Fibroblast of upper back skin (primary cell): ENCODE results near the gene PHF14.
"Not testable (repeated sequence)": the region's sequence is repeated elsewhere in the genome, so short reads cannot be mapped to it uniquely, and the experiment has no call there.

Experiments
- DNase-seq: peaks from one replicate; pipeline ENCODE4 v3.0.0-alpha.2; 2013

Gene PHF14

DNA sequence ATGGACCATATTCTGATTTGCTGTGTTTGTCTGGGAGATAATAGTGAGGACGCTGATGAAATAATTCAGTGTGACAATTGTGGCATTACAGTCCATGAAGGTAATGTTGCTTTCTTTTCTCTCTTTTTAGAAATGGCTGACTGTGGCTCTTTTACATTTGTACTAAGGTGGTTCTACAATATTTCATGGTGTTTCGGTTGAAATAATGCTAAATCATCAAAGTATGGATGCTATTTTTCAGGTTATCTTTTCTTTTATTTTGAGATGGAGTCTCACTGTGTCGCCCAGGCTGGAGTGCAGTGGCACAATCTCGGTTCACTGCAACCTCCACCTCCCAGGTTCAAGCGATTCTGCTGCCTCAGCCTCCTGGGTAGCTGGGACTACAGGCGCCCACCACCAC is 17.1 kb downstream of the PHF14 start:
- not testable (repeated sequence) for DNase-seq

DNA sequence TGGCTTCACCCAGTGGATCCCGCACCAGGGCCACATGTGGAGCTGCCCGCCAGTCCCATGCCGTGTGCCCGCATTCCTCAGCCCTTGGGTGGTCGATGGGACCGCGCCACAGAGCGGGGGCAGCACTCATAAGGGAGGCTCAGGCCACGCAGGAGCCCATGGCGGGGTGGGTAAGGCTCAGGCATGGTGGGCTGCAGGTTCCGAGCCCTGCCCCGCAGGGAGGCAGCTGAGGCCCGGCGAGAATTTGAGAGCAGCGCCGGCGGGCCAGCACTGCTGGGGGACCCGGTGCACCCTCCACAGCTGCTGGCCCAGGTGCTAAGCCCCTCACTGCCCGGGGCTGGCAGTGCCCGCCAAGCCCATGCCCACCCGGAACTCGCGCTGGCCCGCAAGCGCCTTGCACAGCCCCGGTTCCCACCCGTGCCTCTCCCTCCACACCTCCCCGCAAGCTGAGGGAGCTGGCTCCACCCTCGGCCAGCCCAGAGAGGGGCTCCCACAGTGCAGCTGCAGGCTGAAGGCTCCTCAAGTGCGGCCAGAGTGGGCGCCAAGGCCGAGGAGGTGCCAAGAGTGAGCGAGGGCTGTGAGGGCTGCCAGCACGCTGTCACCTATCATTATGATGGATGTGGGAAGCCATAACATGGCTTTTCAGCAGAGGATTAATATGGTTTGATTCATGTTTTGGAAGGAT is 22.0 kb downstream of the PHF14 start:
- DNase-seq = not testable (repeated sequence)

DNA sequence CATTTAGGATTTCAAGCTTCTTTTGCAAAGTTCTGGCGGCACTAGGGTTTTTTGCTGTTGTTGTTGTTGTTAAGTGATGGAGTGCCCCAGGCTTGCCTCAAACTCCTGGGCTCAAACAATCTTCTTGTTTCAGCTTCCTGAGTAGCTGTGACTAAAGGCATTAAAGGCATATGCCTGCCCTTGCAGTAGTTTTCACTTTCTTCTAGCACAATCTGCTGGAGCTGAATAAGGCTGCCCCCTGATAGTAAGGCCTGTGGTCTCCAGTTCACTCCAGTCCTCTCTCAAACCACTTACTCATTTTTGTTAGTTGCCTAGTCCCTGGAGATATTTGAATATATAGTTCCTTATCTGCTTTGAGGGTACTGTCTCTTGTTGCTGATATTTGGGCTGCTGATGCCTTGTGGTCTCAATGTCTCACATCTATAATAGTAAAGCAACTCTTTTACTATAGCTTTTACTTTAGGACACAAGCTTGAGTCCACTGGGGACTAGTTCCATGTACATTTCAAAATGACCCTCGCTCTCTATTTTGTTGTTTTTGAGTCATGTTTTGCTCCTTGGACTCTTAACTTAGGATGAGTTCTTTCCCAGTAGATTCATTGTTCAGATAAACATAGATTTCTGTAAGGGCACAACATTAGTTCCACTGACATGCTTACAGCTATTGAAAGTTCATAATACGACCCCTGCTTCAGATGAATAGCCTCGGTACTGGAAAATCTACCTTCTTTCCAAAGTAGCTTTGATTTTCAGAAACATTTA is 25.5 kb downstream of the PHF14 start:
- no peak for DNase-seq

DNA sequence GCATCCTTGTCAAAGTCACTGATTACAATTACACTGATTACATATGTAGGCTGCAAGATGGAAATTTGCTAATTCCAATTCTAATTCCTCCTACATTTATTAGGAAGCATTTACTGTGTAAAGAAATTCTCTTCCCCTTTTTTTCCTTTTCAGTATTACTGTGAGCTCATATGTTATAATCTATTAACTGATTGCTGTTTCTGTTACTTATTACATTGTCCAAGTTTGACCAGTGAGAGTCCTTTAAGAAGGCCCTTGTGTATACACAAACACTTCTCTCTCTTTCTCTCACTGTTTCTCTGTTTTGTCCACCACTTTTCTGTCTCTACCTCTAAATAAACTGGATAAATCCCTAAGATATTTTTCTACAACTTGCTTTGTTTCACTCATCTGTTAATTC is 31.5 kb downstream of the PHF14 start:
- DNase-seq = no peak

DNA sequence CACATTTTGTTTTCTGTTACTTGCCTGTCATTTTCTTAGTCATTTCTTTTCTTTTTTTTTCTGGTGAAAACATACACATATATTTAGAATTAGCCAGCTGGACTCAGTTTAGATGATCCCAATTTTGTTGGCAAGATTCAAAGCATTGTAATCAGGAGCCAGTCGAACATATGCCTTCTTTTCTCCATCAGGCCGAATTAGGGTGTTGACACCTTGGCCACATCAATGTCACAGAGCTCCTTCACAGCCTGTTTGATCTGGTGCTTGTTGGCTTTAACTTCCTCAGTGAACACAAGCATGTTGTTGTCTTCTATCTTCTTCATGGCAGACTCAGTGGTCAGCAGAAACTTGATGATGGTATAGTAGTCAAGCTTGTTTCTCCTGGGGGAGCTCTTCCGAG is 32.6 kb downstream of the PHF14 start:
- DNase-seq = no peak

DNA sequence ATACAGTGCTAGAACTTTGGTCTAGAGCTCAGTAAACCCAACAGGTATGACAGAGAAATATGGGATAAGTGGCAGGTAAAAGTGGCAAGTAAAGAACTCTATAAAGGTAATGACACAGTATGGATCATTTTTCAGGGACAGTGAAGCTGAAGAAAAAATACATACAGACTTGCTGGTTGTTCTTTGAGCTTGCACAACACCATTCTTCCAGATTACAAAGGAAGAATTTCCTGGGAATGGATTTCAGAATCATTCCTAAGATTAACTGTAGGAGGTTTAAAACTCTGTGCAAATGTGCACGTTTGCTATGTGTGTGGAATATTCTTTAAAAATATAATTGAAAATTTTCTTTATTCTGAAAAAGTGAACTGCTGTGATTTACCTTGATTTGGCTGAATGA is 36.0 kb downstream of the PHF14 start:
- no peak for DNase-seq

DNA sequence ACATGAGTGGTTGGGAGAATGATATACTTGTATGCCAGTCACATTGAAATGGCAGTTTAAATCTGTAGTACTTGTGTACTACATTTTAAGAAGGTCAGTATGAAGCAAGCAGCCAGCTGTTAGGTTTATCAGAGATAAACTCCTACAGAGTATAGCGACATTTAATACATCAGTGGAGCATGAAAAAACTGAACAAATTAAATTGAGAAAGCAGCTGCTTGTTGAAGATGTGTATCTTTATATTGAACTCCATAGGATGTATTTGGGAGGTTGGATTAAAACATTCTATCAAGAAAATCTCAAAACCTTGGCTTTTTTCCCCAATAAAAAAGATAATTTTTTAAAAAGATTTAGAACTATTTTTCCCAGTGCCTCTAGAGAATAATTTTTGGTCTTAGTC is 47.8 kb downstream of the PHF14 start:
- no peak for DNase-seq

DNA sequence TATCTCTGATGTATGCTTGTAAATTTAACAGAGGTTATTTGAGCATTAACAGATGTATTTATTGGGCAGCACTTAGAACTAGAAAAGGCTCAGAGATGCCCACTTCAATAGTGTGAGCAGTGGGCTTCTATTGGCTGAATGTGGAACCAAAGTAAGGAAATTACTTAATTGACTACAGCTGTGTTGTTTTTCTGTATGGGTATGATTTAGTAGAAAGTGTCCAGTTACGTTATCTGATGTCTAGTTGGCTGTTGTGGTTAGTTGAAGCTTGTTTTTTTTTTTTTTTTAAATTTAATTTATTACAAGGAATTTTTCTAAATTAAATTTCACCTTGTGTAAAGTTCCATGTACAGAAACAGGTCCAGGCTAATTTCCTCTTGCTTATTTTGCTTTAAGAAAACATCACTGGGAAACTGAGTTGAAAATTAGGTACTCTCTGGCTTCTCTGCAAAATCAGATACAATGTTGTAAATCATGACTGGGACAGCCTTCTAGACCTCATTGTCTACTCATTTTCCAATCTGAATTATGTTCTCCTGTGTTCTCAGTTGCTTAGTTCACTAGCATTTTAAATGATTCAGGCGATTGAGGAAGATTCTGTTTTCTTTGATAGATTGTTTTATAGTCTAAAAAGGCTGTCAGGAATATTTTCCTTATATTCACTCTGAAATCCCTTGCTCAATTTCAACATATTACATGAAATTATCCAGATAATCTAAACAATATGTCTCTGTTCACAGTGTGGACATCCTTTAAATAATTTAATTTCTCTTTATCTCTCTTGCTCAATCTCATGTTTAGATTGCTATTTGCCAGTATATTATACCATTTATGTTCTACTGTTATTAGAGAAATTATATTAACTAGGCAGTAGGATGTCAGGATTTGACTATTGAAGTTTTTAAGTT is 53.0 kb downstream of the PHF14 start:
- peak; percentile 14 for DNase-seq

DNA sequence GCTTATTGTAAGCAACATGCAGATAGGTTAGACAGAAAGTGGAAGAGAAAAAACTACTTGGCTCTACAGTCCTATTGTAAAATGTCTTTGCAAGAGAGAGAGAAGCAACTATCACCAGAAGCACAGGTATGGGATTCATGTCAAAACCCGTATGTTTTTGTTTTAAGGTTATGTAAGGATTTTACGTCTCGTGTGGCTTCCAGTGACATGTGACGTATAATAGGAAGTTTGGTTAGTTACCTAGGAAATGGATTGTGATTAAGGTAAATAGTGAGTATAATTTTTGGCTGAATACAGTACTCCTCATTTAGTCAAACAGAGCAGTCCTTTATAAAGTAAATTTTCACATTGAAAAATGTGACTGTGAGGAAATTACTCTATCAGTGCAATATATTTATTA is 62.0 kb downstream of the PHF14 start:
- no peak for DNase-seq

DNA sequence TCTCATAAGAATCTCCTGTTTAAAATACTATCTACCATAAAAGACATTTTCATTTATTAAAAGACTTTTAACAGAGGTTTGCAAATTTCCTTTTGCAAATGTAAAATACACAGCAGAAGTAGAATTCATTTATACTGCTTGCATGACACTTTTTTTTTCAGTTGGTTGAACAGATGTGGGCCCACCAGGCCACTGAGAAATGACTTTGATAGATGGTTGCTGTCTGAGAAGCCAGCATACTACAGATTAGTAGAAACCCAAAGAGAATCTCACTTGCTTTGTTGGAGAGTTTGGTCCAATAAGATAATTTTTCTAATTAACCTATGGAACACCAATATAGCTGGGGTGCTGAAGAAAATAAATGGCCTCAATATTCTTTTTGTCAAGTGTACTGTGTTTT is 66.3 kb downstream of the PHF14 start:
- no peak for DNase-seq

DNA sequence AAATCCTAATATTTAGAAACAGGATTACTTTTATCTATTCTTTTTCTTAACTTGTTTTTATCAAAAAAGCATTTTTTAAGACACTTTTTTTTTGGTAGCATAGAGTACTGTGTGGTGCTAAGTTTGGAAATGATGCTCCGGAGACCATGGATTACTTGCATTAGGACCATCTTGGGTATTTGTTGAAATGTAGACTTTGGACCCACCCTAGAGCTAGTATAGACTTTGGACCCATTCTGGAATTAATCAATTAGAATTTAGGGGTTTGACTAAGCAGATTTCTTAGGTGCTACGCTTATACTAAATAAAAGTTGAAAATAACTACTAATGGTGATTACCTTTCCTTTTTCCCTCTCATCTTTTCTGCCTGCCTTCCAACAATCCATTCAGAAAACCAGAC is 80.4 kb downstream of the PHF14 start:
- no peak for DNase-seq

DNA sequence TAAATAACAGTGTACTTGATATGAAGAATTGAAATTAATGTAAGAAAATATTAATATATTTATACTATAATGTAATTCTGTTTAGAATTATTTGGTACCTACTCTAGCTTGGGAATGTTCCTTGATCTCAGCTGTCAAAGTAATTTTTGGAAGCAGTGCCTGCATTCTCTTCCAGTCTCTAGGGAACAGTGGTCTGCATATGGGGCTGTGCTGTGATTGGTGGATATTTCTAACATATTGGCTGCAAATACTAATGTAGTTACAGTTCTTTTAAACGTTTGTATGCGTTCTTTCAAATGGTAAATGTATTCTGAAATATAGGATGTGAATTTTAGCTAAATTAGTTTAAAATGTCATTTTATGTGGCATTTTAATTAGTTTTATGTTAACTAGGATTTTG is 87.2 kb downstream of the PHF14 start:
- peak; percentile 61 for DNase-seq

DNA sequence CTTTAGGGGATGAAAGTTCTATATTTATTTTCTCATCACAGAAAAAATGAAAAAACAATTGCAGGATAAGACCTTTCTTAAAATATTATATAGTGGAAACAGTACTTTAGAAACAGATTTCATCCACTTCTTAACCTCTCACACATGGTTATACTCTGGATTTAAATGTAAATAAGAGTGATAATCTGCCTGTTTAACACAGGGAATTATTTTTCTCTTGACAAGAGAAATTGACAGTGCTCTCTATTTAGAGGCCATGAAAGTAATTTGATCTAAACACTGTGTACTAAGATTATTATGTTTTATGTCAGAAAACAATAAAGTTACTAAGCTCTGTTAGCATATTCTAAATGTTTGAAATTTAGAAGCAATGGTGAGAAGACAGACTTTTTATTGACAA is 88.4 kb downstream of the PHF14 start:
- DNase-seq = no peak

DNA sequence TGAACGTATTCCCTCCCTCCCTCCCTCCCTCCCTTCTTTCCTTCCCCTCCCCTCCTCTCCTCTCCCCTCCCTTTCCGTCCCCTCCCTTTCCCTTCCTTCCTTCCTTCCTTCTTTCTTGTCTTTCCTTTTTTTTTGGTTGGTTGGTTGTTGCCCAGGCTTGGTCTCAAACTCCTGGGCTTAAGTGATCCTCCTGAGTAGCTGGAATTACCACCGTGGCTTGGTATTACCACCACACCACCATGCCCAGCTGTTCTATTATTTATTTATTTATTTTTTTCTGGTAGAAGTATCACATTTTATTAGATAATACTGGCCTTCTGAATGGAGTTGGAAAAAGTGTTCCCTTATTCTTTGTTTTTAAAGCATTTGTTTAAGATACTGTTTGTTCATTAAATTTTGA is 95.9 kb downstream of the PHF14 start:
- no peak for DNase-seq

DNA sequence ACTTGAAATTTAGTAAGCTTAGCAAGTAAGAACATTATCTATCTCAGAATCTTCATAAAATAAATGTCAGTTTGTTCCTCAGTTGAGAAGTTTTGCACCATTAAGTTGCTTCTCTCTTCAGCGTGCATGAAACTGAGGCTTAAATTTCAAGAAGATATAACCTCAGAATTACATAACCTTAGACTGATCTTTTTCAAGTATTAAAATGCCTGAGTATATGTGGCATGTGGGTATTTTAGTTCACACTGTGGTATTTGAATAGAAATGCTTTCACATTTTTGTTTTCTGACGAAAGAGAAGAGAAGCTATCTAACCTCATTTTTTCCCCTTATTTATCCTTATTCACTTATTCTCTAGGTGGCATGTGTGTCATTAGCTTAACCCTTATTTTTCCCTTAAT is 104.1 kb downstream of the PHF14 start:
- DNase-seq = peak; percentile 2

DNA sequence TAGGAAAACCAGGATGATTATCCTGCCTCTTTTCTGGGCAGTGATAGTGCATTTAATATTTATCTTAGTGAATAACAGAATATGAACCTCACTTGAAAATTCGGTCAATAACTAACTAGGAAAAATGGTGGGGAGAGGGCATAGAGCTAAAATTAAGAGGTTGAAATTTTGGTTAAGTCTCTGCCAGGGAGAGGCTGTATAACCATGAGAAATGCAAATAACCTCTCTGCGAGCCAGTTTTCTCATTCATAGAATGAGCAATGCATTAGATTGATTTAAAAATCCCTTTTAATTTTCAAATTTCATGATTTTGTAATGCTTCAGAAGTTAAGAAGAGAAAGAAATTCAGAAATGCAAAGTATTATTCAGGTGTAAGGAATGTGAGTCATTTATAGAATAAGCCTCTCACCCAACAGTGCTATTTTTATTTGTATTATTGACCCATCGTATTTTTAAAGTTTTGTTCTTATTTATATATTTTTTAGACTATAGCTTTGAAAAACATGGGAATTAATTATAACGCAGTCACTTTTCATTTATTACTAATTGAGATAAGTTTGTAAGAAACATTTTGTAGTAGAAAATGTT is 104.7 kb downstream of the PHF14 start:
- DNase-seq = no peak

DNA sequence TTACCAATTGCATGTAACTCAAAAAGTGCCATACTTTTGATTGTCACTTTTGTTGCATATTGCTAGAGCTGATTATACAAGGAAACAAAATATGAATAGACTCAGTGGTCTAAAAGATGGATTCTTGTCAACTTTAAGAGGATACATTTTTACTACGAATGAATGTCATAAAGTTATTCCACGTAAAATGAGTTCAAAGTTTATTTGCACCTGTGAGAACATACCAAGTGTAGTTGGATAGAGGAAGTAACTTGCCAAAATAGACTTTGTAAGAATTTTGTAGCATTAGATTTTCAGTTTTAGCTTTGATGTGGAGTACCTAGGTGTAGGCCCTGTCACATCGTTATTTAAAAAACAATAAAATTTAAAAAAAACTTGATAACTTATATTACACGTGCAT is 106.2 kb downstream of the PHF14 start:
- DNase-seq = no peak

DNA sequence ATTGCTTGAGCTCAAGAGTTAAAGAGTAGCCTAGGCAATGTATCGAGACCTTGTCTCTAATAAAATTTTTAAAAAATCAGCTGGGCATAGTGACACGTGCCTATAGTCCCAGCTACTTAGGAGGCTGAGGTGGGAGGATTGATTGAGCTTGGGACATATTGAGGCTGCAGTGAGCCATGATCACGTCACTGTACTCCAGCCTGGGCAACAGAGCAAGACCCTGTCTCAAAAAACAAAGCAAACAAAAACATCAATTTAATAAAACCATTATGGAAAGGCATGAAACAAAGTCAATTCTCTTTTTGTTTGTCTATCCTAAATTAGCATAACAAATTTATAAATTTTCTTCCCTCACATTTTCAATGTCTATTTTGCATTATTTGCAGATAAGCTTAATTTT is 108.4 kb downstream of the PHF14 start:
- no peak for DNase-seq

DNA sequence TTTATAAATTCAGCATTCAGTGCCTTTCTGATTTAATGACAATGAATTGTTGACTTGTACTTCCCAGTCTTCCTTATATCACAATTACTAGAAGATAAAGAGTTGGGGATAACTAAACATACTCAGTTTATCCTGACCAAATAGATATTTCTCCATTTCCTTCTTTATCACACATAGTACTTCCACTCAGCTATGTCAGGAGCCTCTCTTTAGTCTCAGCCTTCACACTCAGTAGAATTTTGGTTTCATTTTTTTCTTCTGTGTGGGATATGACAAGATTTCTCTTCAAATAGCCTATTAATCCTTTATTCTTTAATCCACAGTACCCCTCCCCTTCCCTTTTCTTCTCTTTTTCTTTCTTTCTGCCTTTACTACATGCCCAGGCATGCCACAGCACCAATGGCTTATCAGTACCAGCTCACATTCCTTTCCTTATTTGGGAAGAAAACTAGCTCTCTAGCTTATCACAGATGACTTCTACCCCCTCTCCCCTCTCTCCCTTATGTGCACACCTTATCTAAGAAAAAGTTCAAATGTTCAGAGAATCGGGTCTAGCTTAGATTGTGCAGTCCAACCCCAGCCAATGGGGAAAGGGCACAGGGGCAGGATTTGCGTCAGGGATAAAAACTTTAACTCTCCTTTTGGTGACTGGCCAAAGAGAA is 109.0 kb downstream of the PHF14 start:
- peak; percentile 3 for DNase-seq

DNA sequence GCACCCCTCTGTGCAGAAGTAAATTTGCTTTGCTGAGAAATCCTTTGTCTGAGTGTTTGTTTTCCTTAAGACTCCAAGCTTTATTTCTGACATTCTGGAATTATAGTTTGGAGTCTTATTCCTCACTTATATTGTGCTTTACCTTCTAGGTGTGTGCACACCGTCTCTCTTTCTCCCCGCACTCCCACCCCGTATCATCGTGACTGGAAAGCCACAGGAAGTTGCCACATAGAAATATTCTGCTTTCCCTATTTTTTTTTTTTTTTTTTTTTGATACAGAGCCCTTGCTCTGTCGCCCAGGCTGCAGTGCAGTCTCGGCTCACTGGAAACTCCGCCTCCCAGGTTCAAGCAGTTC is 109.5 kb downstream of the PHF14 start:
- DNase-seq = no peak

DNA sequence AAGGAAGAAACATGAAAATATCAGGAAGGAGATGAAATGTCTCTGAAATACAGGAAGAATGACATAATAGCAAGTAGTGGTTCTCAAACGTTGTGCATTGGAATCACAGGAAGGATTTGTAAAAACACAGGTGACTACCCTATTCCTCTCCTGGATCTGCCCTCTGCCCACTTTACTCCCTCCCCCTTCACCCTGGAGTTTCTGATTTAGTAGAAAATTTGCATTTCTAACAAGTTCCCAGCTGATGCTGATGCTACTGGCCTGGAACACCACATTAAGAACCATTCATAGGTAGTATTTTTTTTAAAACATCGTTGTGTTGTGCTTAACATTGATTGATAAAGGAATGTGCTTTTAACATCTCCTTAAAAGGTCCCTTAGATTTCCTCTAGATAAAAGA is 130.9 kb downstream of the PHF14 start:
- no peak for DNase-seq

DNA sequence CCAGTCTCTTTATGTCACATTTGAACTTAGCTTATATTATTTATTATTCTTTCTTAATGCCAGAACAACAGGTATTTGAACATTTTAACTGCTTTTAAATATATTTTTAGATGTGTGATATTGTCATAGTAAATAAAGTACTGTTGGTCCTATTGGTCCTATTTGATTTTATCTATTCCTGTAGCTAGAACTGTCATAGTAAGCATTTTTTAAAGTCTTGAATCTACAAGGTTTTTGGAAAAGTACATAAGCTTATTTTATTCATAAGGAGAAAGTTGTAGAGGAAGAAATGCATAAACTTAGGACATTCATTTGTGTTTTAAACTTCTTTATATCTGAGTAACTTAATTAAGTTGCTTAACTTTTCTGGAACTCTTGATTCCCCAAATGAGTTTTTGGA is 136.0 kb downstream of the PHF14 start:
- no peak for DNase-seq
